ENCODE measurements around the gene NAIF1. TPM values are rescaled to one million over a fixed set of nuclear protein-coding genes. Genes with fewer than 3 reads are reported as not detected.

Gene NAIF1
- total RNA-seq, 1 donor from 2014 or later = 14.2 TPM

- TF ChIP-seq CTCF (IDR thresholded peaks at IDR 0.05; ENCODE audit: insufficient read depth, low read length, poor library complexity, severe bottlenecking) = no peak
- Histone ChIP-seq H3K36me3 (ENCODE audit: control insufficient read depth, insufficient read depth, low read length) (no peaks in the 10 kb centered on the region), H3K27me3 (ENCODE audit: control insufficient read depth, insufficient read depth, low read length) (no peaks in the 10 kb centered on the region), H3K4me3 (ENCODE audit: low read depth, low read length) (no peak overlapping the region)
- DNase-seq (ENCODE audit: low read depth) = no peak
Measured at GRCh38 chr9:128015696-128016095, 51.4 kb downstream of the NAIF1 start.

Other genes starting within 250 kb of the NAIF1 start
- 3.4 and 6.3 TPM in 2 replicates for gene ENG, start 212.7 kb downstream of the NAIF1 start, total RNA-seq
- 44.8 and 56.4 TPM in 2 replicates for gene AK1, start 189.6 kb downstream of the NAIF1 start, total RNA-seq
- 25.6 and 31.1 TPM in 2 replicates for gene ST6GALNAC6, start 167.7 kb downstream of the NAIF1 start, total RNA-seq
- 21.0 and 32.5 TPM in 2 replicates for gene ST6GALNAC4, start 150.3 kb downstream of the NAIF1 start, total RNA-seq
- gene PIP5KL1, start 136.5 kb downstream of the NAIF1 start, total RNA-seq = 3.6 and 4.2 TPM in 2 replicates
- gene DPM2, start 129.5 kb downstream of the NAIF1 start, total RNA-seq = 31.8 and 33.1 TPM in 2 replicates
- 16.5 and 29.4 TPM in 2 replicates for gene EEIG1, start 86.3 kb downstream of the NAIF1 start, total RNA-seq
- gene SLC25A25, start 912 bp upstream of the NAIF1 start, total RNA-seq = 22.8 and 24.5 TPM in 2 replicates
- 81.2 and 98.4 TPM in 2 replicates for gene PTGES2, start 60.4 kb upstream of the NAIF1 start, total RNA-seq
- 233 and 283 TPM in 2 replicates for gene LCN2, start 82.1 kb upstream of the NAIF1 start, total RNA-seq
- gene BBLN, start 92.9 kb upstream of the NAIF1 start, total RNA-seq = 406 and 420 TPM in 2 replicates
- gene CIZ1, start 124.3 kb upstream of the NAIF1 start, total RNA-seq = 56.9 and 103 TPM in 2 replicates
- gene DNM1, start 136.1 kb upstream of the NAIF1 start, total RNA-seq = 16.2 and 20.5 TPM in 2 replicates
- 69.9 and 75.8 TPM in 2 replicates for gene GOLGA2, start 208.7 kb upstream of the NAIF1 start, total RNA-seq
- 37.4 and 45.5 TPM in 2 replicates for gene SWI5, start 209.0 kb upstream of the NAIF1 start, total RNA-seq